K562 (cell line): ENCODE measurements around the gene CECR2. TPM values are rescaled to one million over a fixed set of nuclear protein-coding genes. Genes with fewer than 3 reads are reported as not detected.

Source experiments
- ATAC-seq: fragments of 200-7000 bp; cut with Tn5 transposase; 3 replicates; pipeline ENCODE4 v1.9.1; 2020; ENCODE audit warnings: moderate library complexity
- BruUV-seq: library from RNA; stranded (reverse); fragments of 400-500 nt; replicated peaks from 2 replicates; lab custom pipeline; 2021; lab: Mats Ljungman, UMichigan
- CTCF ChIA-PET: fragments of 300-600 bp; formaldehyde crosslinking; extraction: SDS; loops from one replicate; lab custom pipeline; 2021; ENCODE audit warnings: low intra/inter-chr PET ratio; lab: Yijun Ruan, JAX
- POLR2A ChIA-PET: fragments of 300-600, 350-650 bp; sonication (Branson Sonifier 250); formaldehyde crosslinking; extraction: SDS; loops from one replicate; lab custom pipeline; 2021; ENCODE audit warnings: antibody characterized with exemption, inconsistent platforms; lab: Yijun Ruan, JAX
- DNase-seq, 4 experiments: peaks; one replicate each; pipeline versions ENCODE4 v3.0.0 to v3.0.0-alpha.2; 2011 to 2018; ENCODE audit warnings: low spot score in 3 of 4, mixed read lengths in 3 of 4; ENCODE audit errors: extremely low read depth in 1 of 4
- FAIRE-seq: peaks from 2 replicates; lab custom pipeline; 2011; peaks lifted over from hg19 to GRCh38; lab: Jason Lieb, UNC
- H2AFZ ChIP-seq: 2 replicates; pipeline ENCODE4 v1.6.0; 2011; ENCODE audit warnings: low read depth, low read length, control low read depth, inconsistent platforms
- H3K27ac ChIP-seq: fragments of 200-600 bp; 3 replicates; pipeline ENCODE4 v1.8.0; 2011; ENCODE audit warnings: low read depth, mild to moderate bottlenecking, control low read depth, inconsistent platforms, low read length, moderate library complexity, mixed read lengths; ENCODE audit errors: extremely low read depth
- H3K27me3 ChIP-seq, 2 experiments: fragments of 300-600 bp in 1 of 2; 2 replicates in 1 of 2; 3 replicates in 1 of 2; pipeline versions ENCODE4 v1.6.0 to v1.8.0; 2011; ENCODE audit warnings: inconsistent platforms in 2 of 2, low read length in 2 of 2, mild to moderate bottlenecking in 1 of 2, mixed read lengths in 1 of 2, moderate library complexity in 1 of 2; ENCODE audit not compliant: control insufficient read depth in 2 of 2, insufficient read depth in 2 of 2
- H3K36me3 ChIP-seq: fragments of 300-600 bp; 3 replicates; pipeline ENCODE4 v1.8.0; 2011; ENCODE audit warnings: mild to moderate bottlenecking, low read length, inconsistent platforms; ENCODE audit not compliant: control insufficient read depth, insufficient read depth
- H3K4me1 ChIP-seq, 2 experiments: fragments of 200-600 bp in 1 of 2; replicated peaks in 1 of 2; 2 replicates in 1 of 2; 3 replicates in 1 of 2; pipeline versions ENCODE4 v1.5.1 to v1.8.0; 2011; ENCODE audit warnings: inconsistent platforms in 2 of 2, low read length in 2 of 2, mild to moderate bottlenecking in 1 of 2, mixed read lengths in 1 of 2, moderate library complexity in 1 of 2; ENCODE audit not compliant: control insufficient read depth in 2 of 2, insufficient read depth in 2 of 2
- H3K4me2 ChIP-seq: 2 replicates; pipeline ENCODE4 v1.6.1; 2011; ENCODE audit warnings: low read length, control low read depth, inconsistent platforms, mixed read lengths; ENCODE audit not compliant: insufficient read depth
- H3K4me3 ChIP-seq: fragments of 200-600 bp; sonication (generic), shearing (Covaris generic); 2 replicates; pipeline ENCODE4 v1.5.1; 2016; ENCODE audit warnings: control low read depth, inconsistent platforms
- H3K79me2 ChIP-seq: fragments of 200-600 bp; 3 replicates; pipeline ENCODE4 v1.8.0; 2011; ENCODE audit warnings: low read length, inconsistent platforms; ENCODE audit not compliant: control insufficient read depth, insufficient read depth
- H3K9ac ChIP-seq, 2 experiments: 2 replicates each; pipeline versions ENCODE4 v1.6.0 to v1.6.1; 2011; ENCODE audit warnings: low read depth in 2 of 2, low read length in 2 of 2, control low read depth in 1 of 2, inconsistent platforms in 1 of 2, mild to moderate bottlenecking in 1 of 2, mixed read lengths in 1 of 2; ENCODE audit not compliant: insufficient read depth in 1 of 2
- H3K9me1 ChIP-seq: one replicate; pipeline ENCODE4 v1.6.0; 2011; ENCODE audit warnings: inconsistent platforms, mild to moderate bottlenecking, low read length, moderate library complexity; ENCODE audit not compliant: control insufficient read depth, insufficient read depth
- H3K9me3 ChIP-seq: replicated peaks from 2 replicates; pipeline ENCODE4 v1.5.1; 2011; ENCODE audit warnings: low read depth, low read length, inconsistent platforms; ENCODE audit not compliant: control insufficient read depth, insufficient read depth
- H4K20me1 ChIP-seq: replicated peaks from 2 replicates; pipeline ENCODE4 v1.6.1; 2011; ENCODE audit warnings: low read length, inconsistent platforms, mixed read lengths; ENCODE audit not compliant: control insufficient read depth, insufficient read depth
- PRMT5 ChIP-seq: sonication (generic); formaldehyde crosslinking; IDR thresholded peaks from 2 replicates; pipeline ENCODE4 v1.5.0; 2020; ENCODE audit warnings: missing genetic modification reagents
- ZNF23 ChIP-seq: fragments of 250-450 bp; sonication (Bioruptor Pico); IDR thresholded peaks from 2 replicates; pipeline ENCODE4 v1.4.0; 2020; ENCODE audit warnings: mild to moderate bottlenecking
- WGBS: fragments of 100-300 bp; shearing (Covaris generic); methylation state at CpG from one replicate; pipeline ENCODE4 v1.1.6; 2016; ENCODE audit warnings: low coverage, mixed read lengths; ENCODE audit not compliant: insufficient coverage; ENCODE audit errors: missing lambda C conversion rate; 5-methylcytosine and 5-hydroxymethylcytosine counted together
- in situ Hi-C: fragments of 300-500 bp; cut with MboI; formaldehyde crosslinking; loops from 4 replicates; pipeline ENCODE4 v1.15.0; 2018; ENCODE audit warnings: inconsistent platforms, mixed read lengths
- intact Hi-C: fragments of 100-400 bp; cut with micrococcal nuclease; formaldehyde crosslinking; loops from 2 replicates; pipeline ENCODE4 v1.14.2; 2022
- polyA plus RNA-seq, 8 experiments: library from polyadenylated mRNA; depleted of rRNA in 4 of 8; stranded (reverse) in 5 of 8; unstranded in 3 of 8; fragments of >200 nt; fragmentation: Nextera tagmentation in 2 of 8; fragmentation: Illumina TruSeq in 1 of 8; extraction: Ambion mirVana in 2 of 8; extraction: Trizol in 1 of 8; gene quantifications; 2 replicates each; pipeline versions ENCODE4 v1.2.1 to v1.2.3, GENCODE V29; 2011 to 2014; ENCODE audit warnings: inconsistent platforms in 1 of 8, missing spikeins in 1 of 8
- total RNA-seq, 7 experiments: library from RNA; depleted of rRNA in 6 of 7; stranded (reverse); fragments of >200 nt in 6 of 7; fragmentation: Illumina TruSeq in 2 of 7; extraction: Trizol in 2 of 7; gene quantifications; 2 replicates each; pipeline versions ENCODE4 v1.2.1 to v1.2.3, GENCODE V29; 2011 to 2021; ENCODE audit warnings: low replicate concordance in 1 of 7
- TF ChIP-seq, protein P1 (sequence below): fragments of 450-650 bp; formaldehyde crosslinking; IDR thresholded peaks from 2 replicates; pipeline ENCODE4 v1.4.0; 2020; ENCODE audit warnings: mild to moderate bottlenecking, mixed read lengths

CECR2 gene
- total and polyA plus RNA-seq, 9 of the 15 experiments (the other 6 are each of a cell fraction or from before 2014, with no cell fraction given) = 0.01 to 1.00 (median 0.27) TPM

DNA sequence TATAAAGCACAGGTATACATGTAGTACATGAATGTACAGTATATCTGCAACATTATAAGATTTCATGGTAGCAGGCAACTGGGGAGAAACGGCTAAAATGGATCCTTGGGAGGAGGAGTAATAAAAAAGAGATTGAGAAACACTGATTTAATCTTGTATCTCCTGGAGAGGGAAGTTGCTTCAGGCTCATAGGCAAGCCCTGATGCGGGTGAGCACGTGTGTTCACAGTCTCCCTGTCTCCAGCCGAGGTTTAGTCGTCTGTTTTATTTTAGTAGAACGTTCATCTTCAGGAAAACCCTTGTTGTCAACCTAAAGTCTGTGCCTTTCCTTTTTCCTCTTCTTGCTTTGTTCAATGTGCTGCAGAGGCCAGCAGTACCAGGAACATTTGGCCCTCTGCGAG is 172.2 kb downstream of the CECR2 start (continued):
- no peak for TF ChIP-seq PRMT5 (CRISPR knock-in tag)
- TF ChIP-seq, all 486 proteins: peak for 0

GRCh38 chr22:17542452-17542851 is 173.2 kb downstream of the CECR2 start:
- Histone ChIP-seq H2AFZ (no peak overlapping the region), H3K4me1 (no peaks in the 10 kb centered on the region), H4K20me1 (peaks cover 4% of the 10 kb centered on the region; the same call in 1 of the 2 replicates), H3K4me3 (no peak overlapping the region), H3K9ac (no peak overlapping the region), H3K4me2 (no peak overlapping the region), H3K27me3 (peaks cover 34 to 36% of the 10 kb centered on the region in 2 experiments), H3K79me2 (no peaks in the 10 kb centered on the region), H3K27ac (no peak overlapping the region), H3K9me1 (no peaks in the 10 kb centered on the region), H3K9me3 (no peaks in the 10 kb centered on the region), H3K36me3 (no peaks in the 10 kb centered on the region)
- in situ Hi-C loops = no loop called here
- no TSS peak for BruUV-seq
- no peak for ATAC-seq
- CTCF ChIA-PET = no interaction called here
- 5% methylated on average over 14 of the region's 14 CpGs for WGBS
- no peak for FAIRE-seq
- DNase-seq = no peak
- intact Hi-C loops = no loop called here
- TF ChIP-seq, protein P1, sequence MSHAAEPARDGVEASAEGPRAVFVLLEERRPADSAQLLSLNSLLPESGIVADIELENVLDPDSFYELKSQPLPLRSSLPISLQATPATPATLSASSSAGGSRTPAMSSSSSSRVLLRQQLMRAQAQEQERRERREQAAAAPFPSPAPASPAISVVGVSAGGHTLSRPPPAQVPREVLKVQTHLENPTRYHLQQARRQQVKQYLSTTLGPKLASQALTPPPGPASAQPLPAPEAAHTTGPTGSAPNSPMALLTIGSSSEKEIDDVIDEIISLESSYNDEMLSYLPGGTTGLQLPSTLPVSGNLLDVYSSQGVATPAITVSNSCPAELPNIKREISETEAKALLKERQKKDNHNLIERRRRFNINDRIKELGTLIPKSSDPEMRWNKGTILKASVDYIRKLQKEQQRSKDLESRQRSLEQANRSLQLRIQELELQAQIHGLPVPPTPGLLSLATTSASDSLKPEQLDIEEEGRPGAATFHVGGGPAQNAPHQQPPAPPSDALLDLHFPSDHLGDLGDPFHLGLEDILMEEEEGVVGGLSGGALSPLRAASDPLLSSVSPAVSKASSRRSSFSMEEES (CRISPR knock-in tag) = peak; percentile 69
- TF ChIP-seq ZNF23 = no peak
- POLR2A ChIA-PET = interaction anchor here (1.1 to 1.7 kb wide), 2 partner anchors 10 to 14 kb away, joined by 4 to 5 read pairs; no protein-coding TSS in a partner anchor
